NOMO-1 (cell line): ENCODE data around the gene PDZD2.
"Not testable (repeated sequence)": the region's sequence is repeated elsewhere in the genome, so short reads cannot be mapped to it uniquely, and the experiment has no call there.

ENCODE experiments used
- DNase-seq, 2 experiments: peaks; one replicate each; lab custom pipeline; 2025; ENCODE audit not compliant: unreplicated experiment in 2 of 2; lab: John Stamatoyannopoulos, UW

Gene PDZD2

DNA sequence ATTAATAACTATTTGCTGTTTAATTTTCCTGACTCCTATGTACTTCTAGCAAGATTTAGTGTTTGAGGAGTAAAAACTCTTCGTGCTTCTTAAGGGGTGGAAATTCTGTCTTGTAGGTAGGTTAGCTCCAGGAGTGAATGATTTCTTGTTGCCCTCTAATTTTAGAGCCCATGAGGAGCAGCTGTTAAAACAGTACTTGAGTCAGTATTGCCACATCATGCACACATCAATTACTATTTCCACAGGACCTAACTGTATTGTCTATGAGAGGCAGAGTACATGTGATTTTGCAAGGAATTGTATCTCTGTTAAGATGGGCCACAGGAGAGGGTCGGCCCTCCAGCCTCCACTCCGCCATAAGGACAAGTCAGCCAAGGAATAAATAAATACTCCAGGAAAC is 91.2 kb downstream of the PDZD2 start:
- DNase-seq, result no peak

DNA sequence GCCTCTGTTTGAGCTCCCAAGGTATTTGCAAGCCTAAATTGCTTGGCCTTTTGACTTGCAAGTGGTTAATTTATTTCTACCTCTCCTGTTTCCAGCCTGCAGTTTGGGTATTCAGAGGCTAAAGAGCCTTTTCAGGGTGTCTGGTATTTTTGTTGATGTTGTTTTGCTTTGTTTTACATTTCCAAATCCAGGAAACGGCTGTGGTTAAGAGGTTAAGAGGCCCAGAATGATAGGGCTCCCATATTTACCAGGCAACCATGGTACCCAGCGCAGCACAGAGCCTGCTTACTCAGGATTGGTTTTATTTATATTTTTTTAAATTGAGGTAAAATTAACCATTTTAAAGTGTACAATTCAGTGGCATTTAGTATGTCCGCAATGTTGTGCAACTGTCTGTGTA is 92.1 kb downstream of the PDZD2 start:
- DNase-seq, result no peak

DNA sequence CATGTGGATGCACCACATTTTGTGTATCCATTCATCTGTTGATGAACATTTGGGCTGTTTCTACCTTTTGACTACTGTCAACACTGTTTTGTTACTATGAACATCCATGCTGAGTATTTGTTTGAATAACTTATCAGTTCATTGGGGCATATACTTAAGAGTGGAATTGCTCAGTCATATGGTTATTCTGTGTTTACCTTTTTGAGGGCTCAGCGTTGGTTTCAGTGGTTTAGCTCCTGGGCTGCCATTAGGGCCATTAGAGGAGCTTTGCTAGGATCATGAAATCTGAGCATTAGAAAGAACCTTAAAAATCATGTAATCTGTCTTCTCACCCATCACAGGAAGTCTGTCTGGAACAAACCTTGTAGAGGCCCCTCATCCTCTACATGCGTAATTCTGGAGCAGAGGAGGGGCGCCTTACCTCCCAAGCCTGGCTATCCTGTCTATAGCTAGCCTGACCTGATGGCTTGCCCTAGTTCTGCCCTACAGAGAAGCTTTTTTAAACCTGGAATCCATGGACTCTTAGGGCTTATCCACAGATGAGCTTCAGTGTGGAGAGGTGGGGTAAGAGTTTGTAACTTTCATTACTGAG is 92.9 kb downstream of the PDZD2 start:
- no peak for DNase-seq

DNA sequence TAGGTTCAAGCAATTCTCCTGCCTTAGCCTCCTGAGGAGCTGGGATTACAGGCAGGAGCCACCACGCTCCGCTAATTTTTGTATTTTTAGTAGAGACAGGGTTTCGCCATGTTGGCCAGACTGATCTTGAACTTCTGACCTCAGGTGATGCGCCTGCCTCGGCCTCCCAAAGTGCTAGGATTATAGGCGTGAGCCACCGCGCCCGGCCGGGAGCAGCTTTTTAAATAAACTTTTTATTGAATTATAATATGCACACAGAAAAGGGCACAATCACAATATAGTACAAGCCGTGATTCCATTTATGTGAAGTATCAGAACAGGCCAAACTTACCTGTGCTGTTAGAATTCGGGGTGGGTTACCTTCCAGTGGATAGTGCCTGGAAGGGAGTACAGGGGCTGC is 93.9 kb downstream of the PDZD2 start:
- not testable (repeated sequence) for DNase-seq

DNA sequence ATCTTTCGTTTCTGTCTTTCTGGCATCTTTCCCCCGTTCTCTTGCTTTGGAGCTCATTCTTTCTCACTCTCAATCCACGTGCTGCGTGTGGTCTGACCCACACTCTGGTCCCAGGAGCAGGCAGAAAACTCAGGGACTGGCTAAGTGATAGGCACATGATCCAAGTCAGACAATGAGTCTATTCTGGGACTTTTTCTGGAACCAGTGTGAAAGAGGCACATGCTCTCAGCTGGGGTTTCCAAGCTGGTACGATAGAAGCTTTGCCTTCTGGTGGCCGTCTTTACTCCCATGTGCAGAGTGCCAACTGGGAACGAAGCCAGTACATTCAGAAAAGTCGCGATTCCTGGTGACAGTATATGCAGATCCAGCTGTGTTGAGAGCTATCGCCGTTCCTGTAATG is 94.4 kb downstream of the PDZD2 start:
- DNase-seq, result no peak

DNA sequence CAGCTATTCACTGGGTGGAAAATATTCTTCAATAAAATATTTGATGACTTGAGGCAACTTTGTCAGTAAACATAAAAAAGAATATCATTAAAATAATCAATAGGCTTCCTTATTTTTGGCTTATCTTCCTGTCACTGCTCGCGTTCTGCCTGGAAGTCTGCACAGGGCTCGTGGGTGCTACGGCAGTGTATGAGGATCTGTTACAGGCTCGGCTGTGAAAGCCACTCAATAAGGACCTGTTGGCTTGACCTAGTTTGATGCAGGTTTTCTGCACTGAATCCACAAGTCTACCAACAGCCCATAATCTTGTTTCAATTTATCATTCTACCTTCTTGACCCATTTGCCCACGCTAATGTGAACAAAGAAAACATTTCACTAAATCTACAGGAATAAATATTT is 97.2 kb downstream of the PDZD2 start:
- no peak for DNase-seq

DNA sequence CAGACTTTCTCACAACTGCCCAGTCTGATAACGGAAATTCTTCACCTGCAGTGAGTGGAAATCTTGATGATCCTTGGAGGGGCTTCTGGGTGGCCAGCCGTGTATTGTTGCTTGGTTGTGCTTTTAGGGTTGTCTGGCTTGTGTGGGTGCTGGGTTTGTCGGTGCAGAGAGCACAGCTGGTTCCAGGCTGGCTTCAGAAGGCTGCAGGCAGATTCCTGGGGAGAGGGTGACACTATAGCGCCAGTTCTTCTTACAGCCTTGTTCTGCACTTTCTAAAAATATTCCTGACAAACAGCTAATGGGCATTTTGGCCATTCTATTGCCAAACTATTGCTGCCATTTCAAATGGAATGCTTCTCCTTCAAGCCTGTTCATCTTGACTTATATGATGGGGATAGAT is 99.3 kb downstream of the PDZD2 start:
- no peak for DNase-seq

DNA sequence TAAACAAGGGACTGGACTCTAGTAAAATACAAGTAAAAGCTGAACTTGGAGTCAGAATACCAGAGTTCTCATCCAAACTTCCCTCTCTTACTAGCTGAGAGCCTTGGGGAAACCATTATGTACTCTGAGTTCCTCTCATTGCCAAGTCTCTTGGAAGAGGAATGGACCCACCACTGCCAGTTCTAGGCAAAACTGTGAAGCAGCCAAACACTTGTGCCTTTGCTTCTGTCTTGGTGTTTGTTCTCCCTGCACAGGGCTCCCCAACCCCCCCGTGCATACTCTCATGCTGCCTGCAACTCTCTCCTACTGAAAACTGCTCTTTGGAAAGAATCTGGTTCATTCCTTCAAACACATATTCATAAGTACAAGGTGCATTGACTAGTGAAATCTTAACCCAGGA is 102.6 kb downstream of the PDZD2 start:
- DNase-seq, result no peak

DNA sequence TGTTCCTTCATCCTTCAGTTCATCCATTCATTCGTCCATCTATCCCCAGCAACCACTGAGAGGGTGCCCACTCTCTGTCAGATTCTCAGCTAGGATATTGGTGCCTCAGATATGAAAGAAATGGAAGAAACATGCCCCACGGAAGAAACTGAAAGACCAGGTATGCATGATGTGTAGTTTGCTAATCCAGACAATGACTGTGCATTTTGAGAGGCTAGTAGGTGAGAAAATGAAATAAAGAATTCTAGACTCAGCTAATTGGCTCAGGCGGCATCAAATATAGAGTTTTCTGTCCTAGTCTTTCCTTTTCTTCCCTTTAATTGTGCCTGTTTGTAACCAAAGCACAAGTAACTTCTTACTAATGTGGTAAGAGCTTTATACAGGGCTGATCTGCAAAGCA is 104.7 kb downstream of the PDZD2 start:
- DNase-seq, result no peak

DNA sequence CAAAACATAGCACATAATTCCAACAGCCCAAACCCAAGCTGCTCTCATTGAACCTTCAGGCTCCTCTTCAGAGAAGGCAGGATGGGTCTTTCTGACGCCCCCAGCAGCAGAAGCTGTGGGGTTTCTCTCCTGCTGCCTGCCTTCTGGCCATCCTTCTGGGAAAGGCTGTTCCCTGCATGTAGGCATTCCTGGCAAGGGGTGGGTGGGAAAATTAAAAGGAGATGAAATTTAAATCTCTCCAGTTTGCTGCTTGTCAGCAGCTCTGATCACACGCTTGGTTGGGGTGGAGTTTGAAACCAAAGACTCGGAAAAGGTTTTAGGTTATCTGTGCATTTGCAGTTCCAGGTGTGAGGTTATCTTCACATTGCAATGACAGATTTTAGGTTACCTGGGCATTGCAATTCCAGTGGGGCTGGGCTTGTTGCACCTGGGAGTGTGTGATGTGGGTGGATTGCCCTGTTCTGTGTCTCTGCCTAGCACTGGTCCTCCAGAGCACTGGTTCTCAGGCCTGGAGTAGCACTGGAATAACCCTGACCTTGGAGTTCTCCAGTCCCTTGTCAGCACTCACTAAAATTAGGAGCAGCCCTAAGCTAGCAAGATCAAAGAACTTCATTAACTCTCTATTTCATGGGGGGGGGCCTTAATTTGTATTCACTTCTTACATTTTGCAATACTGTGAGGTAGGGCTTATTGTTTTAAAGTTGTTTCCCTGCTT is 109.7 kb downstream of the PDZD2 start:
- DNase-seq, result no peak

DNA sequence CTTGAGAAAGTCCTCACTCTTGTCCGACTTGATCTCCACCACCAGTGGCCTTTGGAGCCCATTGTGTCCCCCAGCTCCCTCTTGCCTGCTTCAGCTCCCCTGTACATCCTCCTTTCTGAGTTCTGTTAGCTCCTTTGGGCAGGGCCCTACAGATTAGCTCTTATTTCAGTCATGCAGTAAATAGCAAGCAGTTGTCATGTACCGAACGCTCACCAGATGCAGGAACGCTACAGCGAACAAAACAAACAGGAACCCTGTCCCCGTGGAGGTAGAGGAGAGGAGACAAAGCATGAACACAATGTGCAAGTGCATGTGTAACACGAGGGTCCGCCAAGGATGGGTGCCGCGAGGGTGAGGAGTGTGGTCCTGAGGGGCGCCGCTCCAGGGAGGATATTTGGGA is 111.3 kb downstream of the PDZD2 start:
- no peak for DNase-seq

DNA sequence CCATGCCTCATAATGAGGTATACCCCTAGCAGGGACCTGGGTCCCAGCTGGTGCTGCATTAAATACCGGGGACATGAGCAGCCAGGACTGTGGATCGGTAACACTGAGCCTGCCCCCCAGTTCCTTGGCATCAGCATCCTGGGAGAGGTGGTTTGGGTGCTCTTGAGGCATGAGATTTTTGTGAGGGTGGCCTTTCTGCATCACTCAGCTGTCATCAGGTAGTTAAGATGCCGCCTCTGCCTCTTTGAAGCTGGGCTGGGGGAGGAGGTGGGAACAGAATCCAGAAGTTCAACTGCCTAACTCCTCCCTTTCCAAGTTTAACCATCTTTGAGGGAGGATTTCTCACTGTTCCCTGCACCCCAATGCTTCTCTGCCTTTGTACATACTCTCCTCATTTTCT is 112.7 kb downstream of the PDZD2 start:
- no peak for DNase-seq

DNA sequence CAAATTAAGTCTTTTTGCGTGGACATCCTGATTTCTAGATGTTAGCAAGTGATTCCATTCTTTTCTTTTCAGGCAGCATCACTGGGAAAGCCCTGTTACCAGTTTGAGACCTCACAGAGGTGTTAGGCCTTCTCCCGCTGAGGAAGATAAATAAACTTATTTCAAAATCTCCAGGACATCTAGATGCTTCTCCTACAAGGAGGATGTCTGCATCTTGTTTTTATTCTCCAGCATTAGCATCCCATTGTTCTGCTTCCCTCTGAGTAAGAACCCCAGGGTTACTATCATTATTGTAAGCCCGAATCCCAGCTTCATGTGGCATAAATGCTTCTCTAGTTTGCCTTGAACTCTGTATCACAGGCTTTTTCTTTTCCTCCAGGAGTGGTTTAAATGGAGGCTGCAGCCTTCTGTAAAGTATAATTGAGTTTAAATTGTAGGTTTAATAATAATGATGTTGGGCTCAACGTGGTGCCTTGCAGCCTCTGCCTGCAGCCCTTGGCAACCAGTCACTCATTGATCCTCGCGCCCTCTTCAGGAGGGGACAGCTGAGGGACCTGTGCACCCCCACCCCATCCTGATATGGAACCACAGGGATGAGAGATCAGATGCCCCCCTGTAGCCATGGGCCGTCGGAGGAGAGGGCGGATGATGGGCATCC is 114.9 kb downstream of the PDZD2 start:
- DNase-seq, result no peak

DNA sequence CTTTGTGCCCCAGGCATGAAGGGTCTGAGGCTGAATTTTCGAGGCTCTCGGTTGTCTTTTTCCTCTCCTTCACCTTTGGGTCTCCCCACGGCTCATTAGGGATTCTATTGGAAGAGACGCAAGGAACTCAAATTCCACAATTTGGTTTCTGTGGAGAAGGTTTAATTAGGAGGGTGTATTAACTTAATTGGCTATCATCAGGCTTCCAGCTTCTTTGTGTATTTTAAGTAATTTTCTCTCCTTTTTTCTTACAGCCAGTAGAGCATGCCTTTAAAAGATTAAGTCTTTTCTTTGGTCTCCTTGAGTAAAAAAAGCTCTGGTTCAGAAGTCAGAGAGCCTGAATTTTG is 115.4 kb downstream of the PDZD2 start:
- no peak for DNase-seq

DNA sequence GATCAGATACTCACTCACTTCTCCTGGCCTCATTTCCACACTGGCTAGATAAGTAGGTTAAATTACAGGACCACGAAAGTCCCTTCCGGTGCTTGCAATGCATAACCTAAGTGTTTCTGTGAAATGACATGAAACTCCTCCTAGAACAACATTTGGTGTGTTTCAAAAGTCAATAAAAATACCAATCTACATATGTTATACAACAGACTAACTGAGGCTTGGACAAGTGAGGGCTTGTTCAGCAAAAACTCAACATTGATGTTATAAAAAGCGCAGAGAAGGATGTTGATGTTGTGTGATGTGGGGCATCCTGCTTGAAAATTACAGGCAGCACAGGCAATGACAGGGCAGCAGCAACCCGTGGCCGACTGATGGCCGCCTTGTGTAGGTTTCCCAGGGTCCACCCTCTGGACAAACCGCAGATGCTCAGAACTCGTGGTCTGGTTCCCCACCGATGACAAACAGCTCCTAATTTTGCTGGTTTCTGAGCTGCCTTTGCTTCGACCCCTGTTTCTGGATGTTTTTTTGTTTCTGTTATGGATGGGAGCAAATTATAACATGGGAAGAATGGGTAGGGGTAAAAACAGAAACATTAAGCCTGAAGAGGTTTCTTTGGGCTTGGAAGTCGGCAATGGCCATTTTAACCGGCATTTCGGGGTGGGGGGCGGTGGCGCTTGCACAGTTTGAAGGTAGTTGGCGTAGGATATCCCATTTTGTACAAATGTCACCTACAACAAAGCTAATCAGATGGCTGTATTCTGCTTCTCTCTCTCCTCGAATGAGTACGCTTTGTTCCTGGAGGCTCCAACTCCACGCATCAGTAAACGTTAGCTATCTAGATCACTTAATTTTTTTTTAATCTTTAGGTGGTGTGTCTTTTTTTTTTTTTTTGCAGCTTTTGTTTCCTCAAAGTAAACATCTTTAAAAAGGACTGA is 116.1 kb downstream of the PDZD2 start:
- no peak for DNase-seq

DNA sequence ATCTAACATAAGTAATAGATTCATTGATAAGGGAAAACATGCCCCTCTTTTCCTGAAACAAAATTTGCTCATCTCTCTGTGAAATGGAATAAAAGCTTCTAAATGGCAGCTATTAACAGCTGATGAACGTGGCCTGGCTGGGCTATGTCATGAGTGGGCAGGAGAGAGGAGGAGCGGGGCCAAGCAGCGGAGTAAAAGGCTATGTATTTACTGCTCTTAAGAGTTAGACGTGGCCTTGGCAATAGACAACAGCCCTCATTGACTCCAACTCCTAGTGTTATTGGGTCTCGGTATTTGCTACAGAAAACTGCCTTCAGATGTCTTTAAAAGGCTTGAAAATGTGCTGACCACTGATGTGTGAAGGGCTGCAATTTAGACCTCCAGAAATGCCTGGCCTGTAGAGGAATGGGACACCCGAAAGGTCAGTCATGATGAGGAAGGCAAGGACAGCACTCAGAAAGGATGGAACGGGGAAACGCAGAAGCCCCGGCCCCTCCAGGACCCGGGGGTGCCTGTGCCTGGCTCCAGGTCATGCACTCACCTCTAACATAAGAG is 116.8 kb downstream of the PDZD2 start:
- no peak for DNase-seq

DNA sequence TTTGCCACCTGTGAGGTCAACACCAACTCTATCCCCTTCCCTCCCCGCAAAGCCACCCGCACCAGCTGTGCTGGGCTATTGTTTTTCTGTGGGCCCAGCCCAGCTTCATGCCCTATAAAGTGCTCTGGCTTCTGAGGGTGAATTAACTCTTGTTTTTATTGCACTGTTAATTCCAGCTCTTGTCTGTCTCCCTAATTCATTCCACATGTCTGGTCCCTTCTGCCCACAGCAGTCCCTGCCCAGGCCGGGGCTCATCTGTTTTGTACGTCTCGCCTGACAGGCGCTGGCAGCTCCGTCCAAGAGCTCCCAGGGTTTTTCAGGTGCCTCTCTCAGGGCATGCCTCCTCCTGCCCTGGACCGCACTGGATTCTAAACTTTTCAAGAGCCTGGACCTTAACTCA is 118.9 kb downstream of the PDZD2 start:
- DNase-seq, result no peak

DNA sequence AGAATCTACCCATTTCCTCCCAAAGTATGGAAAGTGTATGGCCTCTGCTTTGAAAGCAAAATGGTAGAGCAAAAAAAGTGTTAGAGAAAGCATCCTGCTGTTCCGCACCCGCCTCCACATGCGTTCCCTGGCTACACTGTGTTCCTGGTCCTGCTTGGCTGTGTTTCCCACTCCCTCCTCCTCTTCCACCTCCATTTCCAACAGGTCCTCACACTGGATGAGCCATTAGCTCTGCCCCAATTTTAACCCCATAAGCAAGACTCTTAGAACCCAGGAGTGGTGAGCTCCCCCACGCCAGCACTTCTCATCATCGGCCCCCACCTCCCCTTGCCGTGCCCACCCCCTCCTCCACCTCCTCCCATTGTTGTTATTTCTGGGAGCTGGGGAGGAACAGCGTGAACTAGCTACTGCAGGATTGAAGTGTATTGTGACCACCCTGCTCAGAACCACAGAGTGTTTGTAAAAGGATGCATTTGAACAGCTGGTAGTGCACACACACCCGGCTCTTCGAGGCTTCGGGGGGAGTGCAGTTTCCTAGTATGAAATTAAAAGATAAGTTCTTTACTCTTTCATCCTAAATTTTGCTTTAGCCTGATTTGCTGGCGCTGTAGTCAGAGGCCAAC is 120.0 kb downstream of the PDZD2 start:
- DNase-seq, result no peak

DNA sequence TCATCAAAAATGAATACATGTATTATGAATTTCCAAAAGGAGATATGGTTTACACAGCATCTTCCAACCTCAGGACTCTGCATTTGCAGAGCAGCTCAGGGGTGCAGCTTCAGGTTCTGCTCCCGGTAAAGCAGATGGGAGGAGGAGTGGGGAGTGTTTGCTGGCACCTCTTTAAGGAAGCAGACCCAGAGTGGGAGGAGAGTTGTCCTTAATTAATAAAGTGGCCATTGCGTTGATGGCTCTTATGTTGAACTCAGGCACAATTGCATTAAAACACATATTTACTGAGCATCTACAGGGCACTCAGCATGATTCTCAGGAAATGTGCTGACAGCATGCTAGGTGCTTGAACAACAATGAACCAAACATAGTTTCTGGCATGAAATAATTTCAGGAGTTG is 121.0 kb downstream of the PDZD2 start:
- DNase-seq, result no peak

DNA sequence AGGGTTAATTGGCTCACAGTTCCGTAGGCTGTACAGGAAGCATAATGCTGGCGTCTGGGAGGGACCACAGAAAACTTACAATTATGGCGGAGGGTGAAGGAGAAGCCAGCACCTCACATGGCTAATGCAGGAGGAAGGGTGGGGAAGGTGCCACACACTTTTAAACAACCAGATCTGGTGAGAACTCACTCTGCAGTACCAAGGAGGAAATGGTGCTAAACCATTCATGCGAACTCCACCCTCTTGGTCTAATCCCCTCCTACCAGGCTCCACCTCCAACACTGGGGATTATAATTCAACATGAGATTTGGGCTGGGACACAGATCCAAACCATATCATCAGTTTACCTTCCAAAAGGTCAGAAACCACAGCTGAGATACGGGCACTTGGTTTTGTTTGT is 122.9 kb downstream of the PDZD2 start:
- no peak for DNase-seq

DNA sequence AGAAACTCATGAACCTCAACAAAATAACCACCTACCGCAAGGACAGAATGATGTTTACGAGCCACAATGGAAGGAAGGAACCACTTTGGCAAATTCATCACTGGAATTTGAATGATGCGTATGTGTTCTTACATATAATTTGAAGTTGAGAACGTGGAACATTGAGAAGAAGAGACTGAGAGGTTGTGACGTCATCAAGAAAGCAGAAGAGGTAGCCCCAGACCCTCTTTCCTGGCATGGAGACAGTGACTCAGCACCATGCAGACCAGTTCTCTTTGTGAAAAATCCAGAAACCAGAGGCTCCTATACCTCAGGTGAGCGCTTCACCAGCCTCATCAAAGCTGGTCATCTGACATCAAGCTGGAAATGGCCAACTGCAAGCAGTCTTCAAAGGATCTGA is 124.5 kb downstream of the PDZD2 start:
- no peak for DNase-seq
